OCI-LY3 (cell line): ENCODE data around the gene UBQLN3.

Experiments used
- H2AFZ ChIP-seq: fragments of 200-600, 300-600 bp; shearing (Covaris generic); 2 replicates; pipeline ENCODE4 v1.6.0; 2014; ENCODE audit warnings: antibody characterized with exemption, low read depth, low read length
- H3K27ac ChIP-seq: fragments of 200-600, 300-600 bp; sonication (generic); 2 replicates; pipeline ENCODE4 v1.5.1; 2014; ENCODE audit warnings: mild to moderate bottlenecking, low read length, moderate library complexity, mixed read lengths
- H3K27me3 ChIP-seq: fragments of 200-600, 300-600 bp; sonication (generic); 2 replicates; pipeline ENCODE4 v1.6.1; 2014; ENCODE audit warnings: low read depth, low read length, mixed read lengths
- H3K36me3 ChIP-seq: fragments of 200-600, 300-600 bp; sonication (generic); replicated peaks from 2 replicates; pipeline ENCODE3; 2014; ENCODE audit warnings: low read depth, low read length, mixed read lengths
- H3K4me1 ChIP-seq: fragments of 300-600, 200-600 bp; sonication (generic); 2 replicates; pipeline ENCODE4 v1.6.1; 2014; ENCODE audit warnings: low read length, mixed read lengths
- H3K4me2 ChIP-seq: fragments of 200-600, 300-600 bp; sonication (generic); 2 replicates; pipeline ENCODE4 v1.6.1; 2014; ENCODE audit warnings: low read length, mixed read lengths
- H3K4me3 ChIP-seq: fragments of 300-600, 200-600 bp; sonication (generic); 2 replicates; pipeline ENCODE4 v1.5.1; 2014; ENCODE audit warnings: antibody characterized with exemption, mild to moderate bottlenecking, low read length, moderate library complexity
- H3K79me2 ChIP-seq: fragments of 300-600, 200-600 bp; shearing (Covaris generic); 2 replicates; pipeline ENCODE4 v1.6.1; 2014; ENCODE audit warnings: mild to moderate bottlenecking, low read length, mixed read lengths
- H3K9ac ChIP-seq: fragments of 300-600, 200-600 bp; shearing (Covaris generic); 2 replicates; pipeline ENCODE4 v1.6.0; 2014; ENCODE audit warnings: mild to moderate bottlenecking, low read length, moderate library complexity
- H3K9me3 ChIP-seq: fragments of 200-600, 300-600 bp; shearing (Covaris generic); 2 replicates; pipeline ENCODE4 v1.6.1; 2014; ENCODE audit warnings: low read length, mixed read lengths; ENCODE audit not compliant: insufficient read depth
- H4K20me1 ChIP-seq: fragments of 200-600, 300-600 bp; sonication (generic); 2 replicates; pipeline ENCODE4 v1.6.1; 2016; ENCODE audit warnings: low read length, mixed read lengths; ENCODE audit not compliant: insufficient read depth
- EZH2phosphoT487 ChIP-seq: fragments of 200-600 bp; shearing (Covaris generic); IDR thresholded peaks from 2 replicates; pipeline ENCODE4 v1.6.1; 2018; ENCODE audit warnings: antibody characterized with exemption, mixed run types, low read depth
- TF ChIP-seq, protein P1 (sequence below): fragments of 200-600, 300-600 bp; sonication (generic); IDR thresholded peaks from 2 replicates; pipeline ENCODE4 v1.5.1; 2014; ENCODE audit warnings: antibody characterized with exemption, low read length, low read depth

Gene UBQLN3

DNA sequence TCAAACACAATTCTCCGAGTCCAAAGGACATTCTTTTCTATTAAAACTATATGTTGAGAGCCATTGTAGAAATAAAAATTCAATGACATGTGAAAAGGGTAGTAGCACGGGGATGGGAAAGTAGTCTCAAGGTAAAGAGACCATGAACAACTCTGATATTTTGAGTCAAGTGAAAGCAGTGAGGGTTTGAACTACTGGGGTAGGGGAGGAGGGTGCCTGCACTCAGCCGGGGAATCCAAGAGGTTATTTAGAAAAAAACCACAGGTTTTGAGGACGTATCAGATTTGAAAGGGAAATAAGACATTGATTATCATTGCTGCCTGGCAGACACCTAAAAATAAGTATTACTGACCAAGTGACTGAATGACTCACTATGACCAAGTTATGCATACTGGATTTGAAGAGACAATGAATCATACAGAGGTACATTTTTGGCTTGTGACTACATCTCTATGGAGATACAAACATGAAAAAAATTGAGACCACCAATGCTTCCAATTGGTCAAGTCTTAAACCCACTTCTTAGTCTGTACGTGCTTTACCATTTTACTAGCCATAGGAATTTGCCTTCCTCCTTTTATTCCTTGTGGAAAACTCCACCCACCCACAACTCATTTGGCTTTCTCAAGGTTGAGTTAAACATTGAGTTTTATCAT is 40.8 kb upstream of the UBQLN3 start:
- Histone ChIP-seq H3K9ac (no peak overlapping the region), H3K4me2 (peak overlapping the region; percentile 34; the same call in 1 of the 2 replicates)

DNA sequence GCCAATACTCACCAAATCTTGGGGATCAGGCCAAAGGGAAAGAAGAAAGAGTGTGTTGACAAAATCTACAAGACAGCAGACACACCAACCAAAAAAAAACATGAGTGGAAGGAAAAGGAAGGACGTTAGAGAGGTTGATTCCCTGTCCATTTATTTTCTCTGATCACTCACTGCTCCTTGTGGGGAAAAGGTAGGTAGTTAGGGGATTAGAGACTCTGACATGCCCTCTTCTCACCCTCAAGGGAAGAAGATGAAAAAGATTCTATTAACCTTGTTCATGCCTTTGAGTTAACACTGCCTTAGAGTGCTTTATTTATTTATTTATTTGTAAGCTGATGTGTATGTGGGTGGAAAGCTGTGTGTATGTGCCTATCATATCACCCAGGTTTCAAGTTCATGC is 38.7 kb upstream of the UBQLN3 start, which contains the start of gene OR52H1:
TSS of gene OR52H1 (minus strand) at position 101 of the 400 bp plus-strand sequence. CDS start 3,035 bp downstream, outside the sequence.
- TF ChIP-seq, protein P1, sequence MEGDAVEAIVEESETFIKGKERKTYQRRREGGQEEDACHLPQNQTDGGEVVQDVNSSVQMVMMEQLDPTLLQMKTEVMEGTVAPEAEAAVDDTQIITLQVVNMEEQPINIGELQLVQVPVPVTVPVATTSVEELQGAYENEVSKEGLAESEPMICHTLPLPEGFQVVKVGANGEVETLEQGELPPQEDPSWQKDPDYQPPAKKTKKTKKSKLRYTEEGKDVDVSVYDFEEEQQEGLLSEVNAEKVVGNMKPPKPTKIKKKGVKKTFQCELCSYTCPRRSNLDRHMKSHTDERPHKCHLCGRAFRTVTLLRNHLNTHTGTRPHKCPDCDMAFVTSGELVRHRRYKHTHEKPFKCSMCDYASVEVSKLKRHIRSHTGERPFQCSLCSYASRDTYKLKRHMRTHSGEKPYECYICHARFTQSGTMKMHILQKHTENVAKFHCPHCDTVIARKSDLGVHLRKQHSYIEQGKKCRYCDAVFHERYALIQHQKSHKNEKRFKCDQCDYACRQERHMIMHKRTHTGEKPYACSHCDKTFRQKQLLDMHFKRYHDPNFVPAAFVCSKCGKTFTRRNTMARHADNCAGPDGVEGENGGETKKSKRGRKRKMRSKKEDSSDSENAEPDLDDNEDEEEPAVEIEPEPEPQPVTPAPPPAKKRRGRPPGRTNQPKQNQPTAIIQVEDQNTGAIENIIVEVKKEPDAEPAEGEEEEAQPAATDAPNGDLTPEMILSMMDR: no peak
- no peak for TF ChIP-seq EZH2phosphoT487
- H3K36me3 ChIP-seq: no peaks in the 10 kb centered on the region
- H3K27me3 ChIP-seq: 0 out of 2 replicates have a peak, but pooled peaks cover 4% of the 10 kb centered on the region
- H3K27ac ChIP-seq: no peak within 1 kb of the TSS
- H2AFZ ChIP-seq: no peak within 1 kb of the TSS
- no peak within 1 kb of the TSS for H3K4me3 ChIP-seq
- H4K20me1 ChIP-seq: no peaks in the 10 kb centered on the region
- H3K4me2 ChIP-seq: peak within 1 kb of the TSS; percentile 30
- H3K9me3 ChIP-seq: no peaks in the 10 kb centered on the region
- peaks cover 24% of the 10 kb centered on the region for H3K4me1 ChIP-seq
- H3K79me2 ChIP-seq: no peaks in the 10 kb centered on the region
- H3K9ac ChIP-seq: no peak within 1 kb of the TSS

More for the DNA sequence above, 40.8 kb upstream of the UBQLN3 start:
- H3K9me3 ChIP-seq: no peaks in the 10 kb centered on the region
- H3K79me2 ChIP-seq: no peaks in the 10 kb centered on the region
- TF ChIP-seq, protein P1: no peak
- no peak for TF ChIP-seq EZH2phosphoT487
- no peaks in the 10 kb centered on the region for H3K36me3 ChIP-seq
- H3K27ac ChIP-seq: peak overlapping the region; percentile 10; the same call in 1 of the 2 replicates
- H4K20me1 ChIP-seq: no peaks in the 10 kb centered on the region
- no peak overlapping the region for H2AFZ ChIP-seq
- peaks cover 2% of the 10 kb centered on the region; the same call in 1 of the 2 replicates for H3K27me3 ChIP-seq
- H3K4me3 ChIP-seq: no peak overlapping the region
- peaks cover 24% of the 10 kb centered on the region for H3K4me1 ChIP-seq

DNA sequence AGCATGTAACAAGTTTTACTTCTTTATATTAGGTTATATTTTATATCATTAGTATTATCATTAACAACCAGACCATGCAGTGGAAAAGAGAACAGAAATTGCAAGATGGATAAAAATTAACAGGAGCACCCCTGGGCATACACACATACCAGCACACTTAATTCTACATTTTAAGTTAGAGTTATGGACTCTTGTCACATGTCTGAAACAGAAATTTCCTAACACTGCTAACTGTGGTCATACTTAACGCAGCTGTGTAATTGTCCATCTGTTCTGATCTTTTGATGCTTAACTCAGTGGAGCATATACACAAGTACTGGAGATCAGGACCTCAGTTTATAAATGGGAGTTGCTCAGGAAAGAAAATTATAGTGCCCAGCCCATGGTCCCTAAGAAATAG is 38.2 kb upstream of the UBQLN3 start:
- Histone ChIP-seq H3K27me3 (0 out of 2 replicates have a peak, but pooled peaks cover 4% of the 10 kb centered on the region), H3K79me2 (no peaks in the 10 kb centered on the region), H3K27ac (no peak overlapping the region), H3K4me1 (peaks cover 24% of the 10 kb centered on the region), H3K36me3 (no peaks in the 10 kb centered on the region), H2AFZ (no peak overlapping the region), H3K9me3 (no peaks in the 10 kb centered on the region), H3K4me2 (peak overlapping the region; percentile 30), H3K4me3 (no peak overlapping the region), H4K20me1 (no peaks in the 10 kb centered on the region), H3K9ac (no peak overlapping the region)
- no peak for TF ChIP-seq EZH2phosphoT487
- TF ChIP-seq, protein P1: no peak

DNA sequence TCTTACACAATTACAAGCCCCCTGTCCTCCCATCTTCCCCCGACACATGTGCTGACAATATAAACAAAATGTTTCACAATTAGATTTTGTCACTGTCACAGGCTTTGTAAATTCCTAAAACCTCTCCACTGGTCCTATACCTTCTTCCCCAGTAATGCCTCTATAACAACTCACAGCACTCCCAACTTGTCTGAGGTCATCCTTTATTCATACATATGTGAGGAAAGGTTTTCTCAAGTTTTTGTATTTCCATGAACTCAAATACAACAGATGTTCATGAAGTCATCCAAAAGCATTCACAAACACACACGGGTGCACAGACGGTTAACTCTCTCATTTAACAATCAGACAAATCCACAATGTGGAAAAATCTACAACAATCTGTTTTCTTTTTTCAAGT is 36.7 kb upstream of the UBQLN3 start:
- Histone ChIP-seq H2AFZ (no peak overlapping the region), H3K9ac (no peak overlapping the region), H3K27ac (no peak overlapping the region), H4K20me1 (no peaks in the 10 kb centered on the region), H3K27me3 (0 out of 2 replicates have a peak, but pooled peaks cover 4% of the 10 kb centered on the region), H3K9me3 (no peaks in the 10 kb centered on the region), H3K36me3 (no peaks in the 10 kb centered on the region), H3K4me1 (peaks cover 24% of the 10 kb centered on the region), H3K4me3 (no peak overlapping the region), H3K79me2 (no peaks in the 10 kb centered on the region), H3K4me2 (no peak overlapping the region)
- TF ChIP-seq EZH2phosphoT487: no peak
- TF ChIP-seq, protein P1: no peak
